ENCODE results near the gene CD226. TPM values are rescaled to one million over a fixed set of nuclear protein-coding genes. Genes with fewer than 3 reads are reported as not detected.

Gene CD226
- polyA plus RNA-seq, 1 experiment, result 0.09 TPM

GRCh38 chr18:69957747-69958146, 10.1 kb upstream of the CD226 start:
- H3K9me3 ChIP-seq (ENCODE audit: control insufficient read depth, insufficient read depth, low read length), result no peaks in the 10 kb centered on the region; the same call in 1 of the 2 replicates
- no peak for DNase-seq (ENCODE audit: low read depth, low spot score)
- no peak overlapping the region for H3K4me3 ChIP-seq (ENCODE audit: low read depth, low read length)
- CTCF ChIA-PET, result no interaction called here
- POLR2A ChIA-PET, result no interaction called here
- H3K27ac ChIP-seq (ENCODE audit: low read depth, low read length), result no peak overlapping the region
- H3K27me3 ChIP-seq (ENCODE audit: control insufficient read depth, insufficient read depth, low read length), result no peaks in the 10 kb centered on the region
- TF ChIP-seq, protein P1, sequence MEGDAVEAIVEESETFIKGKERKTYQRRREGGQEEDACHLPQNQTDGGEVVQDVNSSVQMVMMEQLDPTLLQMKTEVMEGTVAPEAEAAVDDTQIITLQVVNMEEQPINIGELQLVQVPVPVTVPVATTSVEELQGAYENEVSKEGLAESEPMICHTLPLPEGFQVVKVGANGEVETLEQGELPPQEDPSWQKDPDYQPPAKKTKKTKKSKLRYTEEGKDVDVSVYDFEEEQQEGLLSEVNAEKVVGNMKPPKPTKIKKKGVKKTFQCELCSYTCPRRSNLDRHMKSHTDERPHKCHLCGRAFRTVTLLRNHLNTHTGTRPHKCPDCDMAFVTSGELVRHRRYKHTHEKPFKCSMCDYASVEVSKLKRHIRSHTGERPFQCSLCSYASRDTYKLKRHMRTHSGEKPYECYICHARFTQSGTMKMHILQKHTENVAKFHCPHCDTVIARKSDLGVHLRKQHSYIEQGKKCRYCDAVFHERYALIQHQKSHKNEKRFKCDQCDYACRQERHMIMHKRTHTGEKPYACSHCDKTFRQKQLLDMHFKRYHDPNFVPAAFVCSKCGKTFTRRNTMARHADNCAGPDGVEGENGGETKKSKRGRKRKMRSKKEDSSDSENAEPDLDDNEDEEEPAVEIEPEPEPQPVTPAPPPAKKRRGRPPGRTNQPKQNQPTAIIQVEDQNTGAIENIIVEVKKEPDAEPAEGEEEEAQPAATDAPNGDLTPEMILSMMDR (IDR thresholded peaks at IDR 0.05; ENCODE audit: low read depth, low read length), result no peak

GRCh38 chr18:69956665-69957620, 9.3 kb upstream of the CD226 start:
- no peak overlapping the region for H3K27ac ChIP-seq (ENCODE audit: low read depth, low read length)
- TF ChIP-seq, protein P1 (IDR thresholded peaks at IDR 0.05; ENCODE audit: low read depth, low read length), result no peak
- H3K27me3 ChIP-seq (ENCODE audit: control insufficient read depth, insufficient read depth, low read length), result no peaks in the 10 kb centered on the region
- no peak overlapping the region for H3K4me3 ChIP-seq (ENCODE audit: low read depth, low read length)
- ChIA-PET POLR2A (no interaction called here), CTCF (no interaction called here)
- H3K9me3 ChIP-seq (ENCODE audit: control insufficient read depth, insufficient read depth, low read length), result no peaks in the 10 kb centered on the region; the same call in 1 of the 2 replicates
- DNase-seq (ENCODE audit: low read depth, low spot score), result no peak

DNA sequence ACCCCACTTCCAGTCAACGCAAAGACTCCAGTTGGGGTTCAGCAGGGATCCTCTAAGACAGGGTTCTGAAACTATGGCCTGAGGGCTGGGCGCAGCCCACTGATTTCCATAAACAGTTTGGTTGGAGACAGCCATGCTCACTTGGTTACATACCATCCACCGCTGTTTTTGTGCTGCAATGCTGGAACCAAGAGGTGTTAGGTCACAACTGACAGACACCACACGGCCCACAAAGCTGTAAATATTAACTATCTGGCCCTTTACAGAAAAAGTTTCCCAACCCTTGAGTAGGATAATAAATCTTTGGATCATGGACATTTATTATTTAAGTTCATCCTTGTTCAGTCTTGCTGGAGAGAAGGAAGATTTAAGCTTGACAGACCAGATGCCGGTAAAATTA, 8.4 kb upstream of the CD226 start:
- Histone ChIP-seq H3K27ac (ENCODE audit: low read depth, low read length) (no peak overlapping the region), H3K27me3 (ENCODE audit: control insufficient read depth, insufficient read depth, low read length) (no peaks in the 10 kb centered on the region), H3K9me3 (ENCODE audit: control insufficient read depth, insufficient read depth, low read length) (no peaks in the 10 kb centered on the region; the same call in 1 of the 2 replicates), H3K4me3 (ENCODE audit: low read depth, low read length) (no peak overlapping the region)
- ChIA-PET POLR2A (no interaction called here), CTCF (interaction anchor here (0.5 kb wide), 1 partner anchor 880 kb away, joined by 3 read pairs; no protein-coding TSS in a partner anchor)
- no peak for DNase-seq (ENCODE audit: low read depth, low spot score)
- TF ChIP-seq, protein P1 (IDR thresholded peaks at IDR 0.05; ENCODE audit: low read depth, low read length), result no peak

DNA sequence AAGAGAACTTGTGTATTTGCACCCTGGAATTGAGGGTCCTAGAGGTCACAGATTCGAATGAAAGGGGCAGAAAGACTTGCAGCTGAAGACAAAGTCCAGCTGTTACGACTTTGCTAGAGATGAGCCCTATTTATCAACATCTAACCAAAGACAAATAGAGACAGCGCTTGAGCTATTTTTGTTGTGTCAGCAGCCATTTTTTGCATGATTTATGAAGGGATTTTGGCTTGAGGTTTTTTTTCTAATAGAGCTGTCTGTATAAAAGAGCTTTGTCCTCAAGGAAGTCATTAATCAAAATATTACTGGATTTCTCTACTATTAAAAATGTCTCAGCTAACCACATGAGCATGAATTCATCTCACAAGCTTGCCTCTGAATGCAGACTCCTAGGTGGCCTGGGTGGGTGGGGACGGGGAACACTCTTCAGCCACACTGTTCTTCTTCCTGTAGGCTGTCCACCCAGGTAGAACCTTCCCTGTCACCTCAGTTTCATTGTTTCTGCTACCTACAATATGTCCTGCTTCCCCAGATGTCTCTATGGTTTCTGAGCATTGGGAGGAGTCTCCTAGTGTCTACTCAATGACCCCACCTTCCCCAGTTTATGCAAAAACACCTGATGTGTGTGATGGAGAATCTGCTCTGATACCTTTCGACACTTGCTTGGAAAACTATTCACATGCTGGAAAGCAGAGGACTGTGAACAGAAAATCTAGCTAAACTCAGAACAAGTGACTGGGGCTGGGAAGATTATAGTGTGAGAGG, 7.2 kb upstream of the CD226 start:
- no peak for DNase-seq (ENCODE audit: low read depth, low spot score)
- ChIA-PET POLR2A (no interaction called here), CTCF (no interaction called here)
- no peaks in the 10 kb centered on the region; the same call in 1 of the 2 replicates for H3K9me3 ChIP-seq (ENCODE audit: control insufficient read depth, insufficient read depth, low read length)
- no peaks in the 10 kb centered on the region for H3K27me3 ChIP-seq (ENCODE audit: control insufficient read depth, insufficient read depth, low read length)
- no peak overlapping the region for H3K4me3 ChIP-seq (ENCODE audit: low read depth, low read length)
- no peak overlapping the region for H3K27ac ChIP-seq (ENCODE audit: low read depth, low read length)
- TF ChIP-seq, protein P1 (IDR thresholded peaks at IDR 0.05; ENCODE audit: low read depth, low read length), result no peak
